Epidermal melanocyte (primary cell): Measurements from ENCODE around the gene KCNN3.

Experiments
- DNase-seq: peaks from one replicate; pipeline ENCODE4 v3.0.0; 2011; ENCODE audit warnings: low spot score; ENCODE audit not compliant: insufficient read length

Gene KCNN3

DNA sequence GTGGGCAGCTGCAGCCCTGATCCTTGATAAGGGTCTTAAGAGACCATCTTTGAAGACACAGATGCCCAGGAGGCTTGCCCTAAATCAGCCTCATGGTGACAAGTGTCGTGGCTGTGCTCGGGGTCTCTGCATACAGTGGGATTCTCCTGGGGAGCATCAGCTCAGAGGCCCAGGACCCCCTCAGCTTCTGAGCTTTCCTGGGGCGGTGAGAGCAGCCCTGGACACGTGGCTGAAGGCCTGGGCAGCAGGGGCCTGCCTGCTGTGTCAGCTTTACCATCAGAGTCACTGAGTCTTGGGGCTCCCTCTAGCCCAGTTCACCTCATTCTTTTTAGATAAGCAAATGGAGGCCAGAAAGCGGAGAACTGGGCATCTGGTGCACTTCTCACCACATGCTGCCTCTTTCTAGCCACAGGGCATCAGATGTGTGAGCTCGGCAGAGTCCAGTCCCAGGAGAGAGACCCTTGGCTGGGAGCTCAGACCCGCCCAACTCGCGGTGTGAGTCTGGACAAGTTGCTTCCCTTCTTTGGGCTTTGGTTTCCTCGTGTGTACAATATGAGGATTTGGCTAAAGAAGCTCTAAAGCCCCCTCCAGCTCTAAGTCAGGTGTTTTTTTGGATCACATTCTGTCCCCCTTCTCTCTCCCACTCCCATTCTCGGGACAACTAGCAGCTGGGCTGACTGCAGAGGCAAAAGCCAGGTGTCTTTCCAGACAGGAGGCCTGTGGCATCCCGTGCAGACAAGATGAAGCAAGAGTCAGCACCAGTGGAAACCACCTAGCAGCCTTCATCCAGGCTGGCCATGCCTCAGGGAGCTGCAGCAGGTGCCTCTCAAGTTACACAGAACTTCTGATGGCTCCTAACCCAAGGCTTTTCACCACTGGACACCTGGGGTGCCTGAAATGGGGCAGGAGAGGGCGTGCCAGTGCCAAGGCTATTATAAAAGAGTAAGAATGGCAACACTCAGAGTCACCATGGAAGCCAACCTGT lies 119.1 kb downstream of the KCNN3 start:
- no peak for DNase-seq

DNA sequence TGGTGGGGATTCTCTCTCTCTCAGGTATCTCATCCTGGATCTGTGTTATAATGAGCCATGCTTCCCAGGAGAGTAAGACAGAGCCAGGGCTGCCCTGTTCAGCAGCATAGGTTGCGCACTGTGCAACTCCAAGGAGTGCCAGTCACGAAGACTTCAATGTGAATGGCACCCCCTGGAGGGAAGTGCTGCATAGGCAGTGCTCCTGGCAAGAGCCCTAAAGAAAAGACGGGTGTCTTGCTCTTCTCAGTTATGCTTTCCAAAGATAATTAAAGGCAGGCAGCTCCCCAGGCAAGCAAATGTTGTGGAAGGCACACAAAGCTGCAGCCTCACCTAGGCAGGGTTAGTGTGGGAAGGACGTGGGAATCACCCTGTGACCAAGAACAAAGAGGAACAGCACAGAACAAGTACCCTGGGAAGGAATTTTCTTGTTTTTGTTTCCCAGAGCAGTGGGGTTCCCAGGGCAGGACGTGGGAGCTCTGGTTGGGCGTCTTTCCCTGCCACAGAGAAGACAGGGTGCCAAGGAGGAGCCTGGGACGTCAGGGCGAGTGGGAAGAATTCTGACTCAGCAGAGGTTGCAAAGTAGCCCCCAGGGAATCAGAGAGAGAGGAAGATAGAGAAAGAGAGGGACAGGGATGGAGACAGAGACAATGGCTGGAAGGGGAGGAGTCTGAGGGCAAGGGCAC lies 120.9 kb downstream of the KCNN3 start:
- no peak for DNase-seq

DNA sequence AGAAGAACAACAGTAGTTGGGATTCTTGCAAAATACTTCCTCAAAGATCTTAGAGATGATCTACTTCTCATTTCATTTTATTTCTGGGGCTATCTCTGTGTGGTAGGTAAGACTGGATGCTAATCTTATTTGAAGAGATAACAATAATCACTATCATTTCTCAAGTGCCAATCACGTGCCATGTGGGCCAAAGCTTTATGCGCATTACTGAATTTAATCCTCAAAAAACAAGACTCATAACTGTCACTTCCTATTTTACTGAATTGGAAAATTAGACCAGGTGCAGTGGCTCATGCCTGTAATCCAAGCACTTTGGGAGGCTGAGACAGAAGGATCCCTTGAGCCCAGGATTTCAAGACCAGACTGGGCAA lies 121.7 kb downstream of the KCNN3 start:
- DNase-seq: no peak

DNA sequence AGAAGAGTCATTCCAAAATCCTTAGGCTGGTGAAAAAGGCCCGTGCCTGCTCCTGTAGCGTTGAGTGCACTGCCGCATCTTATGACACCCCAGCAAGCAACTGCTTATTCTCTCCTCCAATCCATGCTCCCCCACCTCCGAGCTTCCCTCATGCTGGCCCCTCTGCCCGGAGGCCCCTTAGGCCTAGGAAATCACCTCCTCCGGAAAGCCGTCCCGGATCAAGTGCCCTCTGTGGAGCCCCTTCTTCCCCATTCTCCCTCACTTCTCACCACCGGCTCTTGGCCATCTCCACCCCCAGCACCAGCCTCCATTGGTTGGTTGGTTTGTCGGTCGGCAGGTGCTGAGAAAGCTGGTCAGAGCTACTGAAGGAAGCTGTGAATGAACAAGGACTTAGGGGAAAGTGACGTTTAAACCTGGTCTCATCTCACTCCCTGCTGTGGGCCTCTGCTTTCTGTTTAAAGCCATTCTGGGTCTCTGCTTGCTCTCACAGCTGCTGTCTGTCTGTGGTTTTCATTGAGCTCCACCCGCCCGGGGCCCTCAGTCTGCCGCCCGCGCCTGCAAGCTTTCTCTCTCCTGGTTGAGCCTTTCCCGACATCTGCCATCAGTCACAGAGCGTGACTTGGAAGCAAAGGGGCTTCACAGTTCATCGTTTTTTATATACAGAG lies 122.2 kb downstream of the KCNN3 start:
- DNase-seq: no peak

DNA sequence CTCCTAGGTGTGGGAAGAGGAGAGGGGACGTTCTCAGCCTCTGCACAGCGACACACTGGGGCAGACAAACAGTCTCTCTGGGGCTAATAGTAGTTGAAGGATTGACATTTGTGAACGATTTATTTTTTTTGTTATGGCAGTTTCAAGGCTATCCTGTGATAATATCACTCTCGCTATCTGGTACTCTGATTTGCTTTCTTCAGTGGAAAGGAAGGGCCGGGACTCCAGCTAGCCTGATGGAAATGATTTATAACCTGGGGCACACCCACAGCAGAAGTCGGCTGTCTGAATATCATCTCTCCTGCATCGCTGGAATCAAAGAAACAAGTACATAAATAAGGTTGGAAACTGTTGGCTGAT lies 122.7 kb downstream of the KCNN3 start:
- no peak for DNase-seq

DNA sequence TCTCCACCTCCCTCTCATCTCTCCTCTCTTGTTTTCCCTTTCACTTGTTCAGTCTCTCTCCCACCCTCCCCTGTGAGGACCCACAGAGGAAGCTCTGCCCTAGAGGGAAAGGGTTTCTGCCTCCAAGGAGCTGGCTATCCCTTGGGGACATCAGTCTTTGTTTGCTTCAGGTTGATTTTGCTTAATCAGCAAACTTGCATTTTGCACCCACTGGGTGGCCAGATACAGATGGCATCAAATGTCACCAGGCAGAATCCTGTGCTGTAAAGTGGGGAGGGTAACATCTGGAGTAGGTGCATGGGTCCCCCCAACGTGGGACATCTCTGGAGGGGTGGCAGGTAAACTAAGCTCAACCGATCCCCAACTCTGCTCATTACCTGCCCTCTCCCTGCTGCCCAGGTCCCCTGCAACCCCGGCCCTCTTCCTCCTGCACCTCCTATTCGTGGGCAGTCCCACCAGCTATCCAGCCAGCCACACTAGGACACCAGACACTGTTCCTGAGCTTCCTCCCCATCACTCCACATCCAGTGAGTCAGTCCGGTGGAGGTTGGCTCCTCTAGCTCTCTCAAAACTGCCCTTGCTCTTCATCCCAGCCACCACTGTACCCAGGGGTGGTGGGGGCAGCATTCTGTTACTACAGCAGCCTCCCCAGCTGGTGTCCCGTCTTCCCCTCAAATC lies 123.3 kb downstream of the KCNN3 start:
- no peak for DNase-seq

DNA sequence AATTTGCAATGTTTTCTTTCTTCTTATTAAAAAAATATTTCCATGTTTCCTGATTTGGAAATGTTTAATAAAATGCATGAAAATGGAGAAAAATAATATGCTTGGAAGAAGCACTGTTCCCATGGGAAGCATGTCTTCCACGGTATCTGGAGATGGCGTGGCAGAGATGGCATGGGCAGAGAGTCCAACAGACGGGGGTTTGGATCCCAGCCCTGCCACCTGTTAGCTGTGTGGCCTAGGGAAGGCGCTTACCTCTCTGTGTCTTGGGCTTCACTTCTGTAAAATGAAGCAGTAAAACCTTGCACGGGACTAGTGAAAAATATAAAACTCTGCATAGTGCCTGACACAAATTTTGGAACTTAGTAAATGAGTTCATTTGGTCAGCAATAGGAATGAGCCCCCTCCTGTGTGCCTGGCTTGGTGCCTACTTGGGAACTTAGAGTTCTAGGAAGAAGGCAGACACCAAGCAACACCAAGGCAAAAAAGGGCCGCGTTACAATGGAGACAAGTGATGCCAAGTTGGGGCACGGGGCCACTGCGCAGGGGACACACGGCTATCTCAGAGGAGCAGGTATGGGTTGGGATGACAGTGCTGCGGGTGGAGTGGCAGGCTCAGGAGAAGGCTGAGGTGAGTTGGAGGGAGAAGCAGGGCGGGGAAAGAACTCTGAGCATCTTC lies 124.2 kb downstream of the KCNN3 start:
- DNase-seq: no peak

DNA sequence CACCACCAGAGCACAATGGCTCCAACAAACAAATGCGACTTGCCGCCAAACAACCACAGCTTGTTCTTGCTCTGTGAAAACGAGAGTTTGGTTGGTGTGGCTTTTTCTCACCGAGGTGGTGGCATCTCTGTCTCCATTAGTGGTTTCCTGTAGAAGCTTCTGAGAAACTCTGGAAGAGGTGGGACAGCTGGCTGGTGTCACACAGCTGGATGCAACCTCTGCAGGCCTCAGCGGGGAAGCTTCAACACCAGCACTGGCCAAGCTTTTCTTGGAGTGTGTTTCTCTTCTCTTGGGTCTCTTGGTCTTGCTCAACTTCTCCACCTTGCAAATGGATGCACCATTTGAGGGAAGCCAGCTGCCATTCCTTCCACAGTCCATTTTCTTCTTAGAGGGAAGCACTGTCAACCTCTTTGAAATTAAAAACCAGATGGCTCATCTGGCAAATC lies 124.8 kb downstream of the KCNN3 start:
- DNase-seq: no peak

DNA sequence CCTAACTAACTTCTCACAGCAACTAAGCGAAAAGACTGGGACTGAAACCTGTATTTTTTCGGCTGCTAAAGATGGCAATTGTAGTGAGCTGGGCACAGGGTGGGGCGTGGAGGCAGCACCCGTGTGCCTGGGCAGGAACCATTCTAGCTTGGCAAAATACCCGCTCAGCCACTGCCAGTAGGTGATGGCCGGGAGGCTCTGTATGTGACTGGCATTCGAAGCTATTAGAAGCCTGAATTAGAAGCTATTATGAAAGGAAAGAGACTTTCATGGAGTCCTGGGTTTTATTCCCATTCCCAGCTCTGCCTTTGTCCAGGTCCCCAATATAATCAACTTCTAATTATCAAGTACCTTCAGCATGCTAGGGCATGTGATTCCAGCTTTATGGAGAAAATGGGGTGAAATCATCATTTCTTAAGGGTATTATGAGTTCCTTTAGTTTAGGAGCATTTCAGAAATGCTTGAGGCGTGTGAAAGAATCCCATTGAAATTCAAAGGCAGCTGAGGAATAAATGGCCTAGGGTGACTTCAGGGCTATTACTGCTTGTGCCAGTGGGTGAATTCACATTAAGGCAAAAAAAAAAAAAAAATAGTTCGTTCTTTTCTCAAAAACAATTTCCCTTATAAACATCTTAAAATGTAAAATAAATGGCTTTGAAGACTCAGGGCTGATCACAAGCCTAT lies 125.6 kb downstream of the KCNN3 start:
- no peak for DNase-seq

DNA sequence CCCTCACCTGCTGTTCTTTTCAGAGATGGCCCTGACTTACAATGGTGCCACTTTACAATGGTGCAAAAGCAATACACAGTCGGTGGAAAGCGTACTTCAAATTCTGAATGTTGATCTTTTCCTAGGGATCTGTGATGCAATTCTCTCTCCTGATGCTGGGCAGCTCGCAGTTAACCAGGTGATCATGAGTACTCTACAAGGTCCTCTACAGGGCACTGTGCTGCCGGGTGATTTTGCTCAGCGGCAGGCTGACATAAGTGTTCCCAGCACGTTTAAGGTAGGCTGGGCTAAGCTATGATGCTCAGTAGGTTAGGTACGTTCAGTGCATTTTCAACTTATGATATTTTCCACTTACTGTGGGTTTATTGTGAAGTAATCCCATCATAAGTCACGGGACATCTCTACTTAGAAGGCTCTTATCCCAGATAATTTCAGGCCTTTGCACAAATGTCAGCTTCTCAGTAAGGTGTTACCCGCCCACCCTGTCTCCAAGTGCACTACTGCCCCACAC lies 126.5 kb downstream of the KCNN3 start:
- no peak for DNase-seq

DNA sequence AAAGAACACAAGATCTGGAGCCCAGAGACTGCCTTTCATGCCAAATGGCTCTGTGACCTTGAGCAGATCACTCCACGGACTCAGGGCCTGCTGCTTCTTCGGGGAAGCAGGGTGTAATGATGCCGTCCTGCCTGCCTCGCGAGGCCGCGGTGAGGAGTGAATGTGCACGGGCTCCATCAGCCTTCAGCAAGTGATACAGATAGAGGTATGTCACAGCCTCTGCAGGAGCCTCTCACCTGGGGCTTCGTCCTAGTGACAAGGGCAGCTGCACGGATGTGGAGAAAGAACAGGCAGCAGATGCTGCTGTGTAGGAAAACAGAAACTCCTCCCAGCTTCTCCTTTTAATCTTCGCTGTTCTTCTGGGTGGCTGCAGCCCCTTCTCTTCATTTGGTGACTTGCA lies 127.5 kb downstream of the KCNN3 start:
- DNase-seq: no peak

DNA sequence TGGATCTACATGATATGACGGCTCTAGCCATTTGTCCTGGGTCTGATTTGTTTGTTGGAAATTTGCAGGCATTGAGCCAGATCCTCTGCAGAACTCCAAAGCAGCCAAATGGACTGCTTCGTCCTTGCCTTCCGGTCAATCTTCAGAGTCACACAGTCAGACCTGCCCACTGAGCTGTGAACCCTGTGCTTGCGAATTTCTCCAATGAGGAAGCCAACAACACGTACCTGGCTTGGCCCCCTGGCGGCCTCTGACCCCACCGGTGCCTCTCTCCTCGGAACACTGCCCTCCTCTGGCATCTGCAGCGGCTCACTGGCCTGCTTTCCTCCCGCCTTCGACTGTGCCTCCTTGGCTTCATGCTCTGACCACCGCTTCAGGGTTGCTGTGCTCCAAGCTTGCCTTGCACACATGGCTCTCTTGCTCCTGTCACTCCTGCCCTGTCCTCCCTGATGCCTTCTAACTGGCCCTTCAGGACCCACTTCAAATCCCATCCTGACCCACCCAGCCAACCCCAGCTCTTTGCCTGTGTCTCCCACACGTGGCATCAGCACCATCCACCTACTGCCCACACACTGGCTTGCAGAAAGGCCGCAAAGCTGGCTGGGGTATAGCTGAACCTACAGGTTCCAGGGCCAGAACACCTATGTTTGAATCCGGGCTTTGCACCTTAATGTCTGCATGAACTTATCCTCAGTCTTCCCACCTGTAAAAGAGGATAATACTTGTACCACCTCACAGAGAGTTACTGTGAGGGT lies 128.2 kb downstream of the KCNN3 start:
- no peak for DNase-seq

DNA sequence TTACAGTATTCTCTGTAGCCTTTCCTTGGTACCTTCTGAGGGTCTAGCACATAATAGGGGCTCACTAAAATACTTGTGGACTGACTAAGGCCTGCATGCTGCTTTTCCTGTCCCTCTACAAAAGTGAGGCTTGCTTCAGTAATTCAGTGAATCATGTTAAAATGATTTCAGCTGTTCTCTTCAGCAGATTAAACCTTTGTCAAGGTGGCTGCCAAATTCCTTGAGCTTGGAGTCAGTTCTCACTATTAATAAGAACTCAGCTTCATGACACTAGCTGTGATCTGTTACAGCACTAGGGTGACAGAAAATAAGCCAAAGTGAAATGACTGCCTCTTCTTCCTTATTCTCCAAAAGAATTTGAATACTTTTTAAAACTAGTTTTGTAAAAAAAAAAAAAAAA lies 128.8 kb downstream of the KCNN3 start:
- DNase-seq: no peak

DNA sequence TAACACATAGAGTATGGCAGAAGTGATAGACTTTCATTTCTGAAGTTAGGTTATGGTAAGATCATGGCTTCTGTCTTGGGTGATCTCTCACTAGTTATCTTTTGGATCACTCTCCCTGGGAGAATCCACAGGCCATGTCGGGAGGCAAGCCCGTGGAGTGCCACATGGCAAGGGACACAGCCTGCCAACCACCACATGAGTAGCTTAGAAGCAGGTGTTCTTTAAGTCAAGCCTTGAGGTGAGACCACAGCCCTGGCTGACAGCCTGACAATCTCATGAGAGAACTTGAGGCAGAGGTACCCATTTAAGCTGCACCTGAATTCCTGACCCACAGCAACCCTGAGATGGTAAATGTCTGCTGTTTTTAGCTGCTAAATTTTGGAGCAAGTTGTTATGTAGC lies 130.4 kb downstream of the KCNN3 start:
- DNase-seq: no peak

DNA sequence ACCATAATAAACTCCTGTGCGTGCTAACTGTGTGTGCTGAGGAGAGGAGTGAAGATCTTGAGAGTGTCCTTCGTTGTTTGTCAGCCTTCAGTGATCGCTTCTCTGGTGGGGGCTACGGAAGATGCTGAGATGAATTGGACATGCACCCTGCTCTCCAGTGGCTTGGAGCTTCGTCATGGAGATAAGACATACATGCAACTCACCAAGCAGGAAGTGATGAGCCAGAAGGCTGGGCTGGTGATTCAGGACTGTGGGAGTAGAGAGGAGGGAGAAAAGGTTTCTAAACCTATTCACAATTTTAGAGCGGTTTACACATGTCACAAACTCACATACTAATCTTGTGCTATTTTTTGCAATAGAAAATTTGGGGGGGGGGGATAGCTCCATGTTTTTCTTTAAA lies 133.2 kb downstream of the KCNN3 start:
- DNase-seq: no peak

DNA sequence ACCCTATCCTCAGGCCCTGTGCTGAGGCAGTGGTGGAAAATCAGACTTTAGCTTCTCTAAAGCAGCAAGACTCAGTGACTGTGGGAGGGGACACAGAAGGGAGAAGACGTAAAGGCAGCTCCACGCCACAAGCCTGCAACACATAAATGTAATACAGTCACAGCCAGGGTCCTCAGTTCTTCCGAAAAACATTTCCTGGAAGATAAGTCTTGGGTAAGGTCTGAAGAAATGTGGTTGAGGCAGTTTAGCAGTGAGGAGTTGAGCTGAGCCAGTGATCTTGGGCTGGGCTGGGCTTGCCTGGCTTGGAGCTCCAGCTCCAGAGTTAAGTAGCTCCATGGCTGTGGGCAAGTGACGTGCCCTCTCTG lies 134.3 kb downstream of the KCNN3 start:
- no peak for DNase-seq

DNA sequence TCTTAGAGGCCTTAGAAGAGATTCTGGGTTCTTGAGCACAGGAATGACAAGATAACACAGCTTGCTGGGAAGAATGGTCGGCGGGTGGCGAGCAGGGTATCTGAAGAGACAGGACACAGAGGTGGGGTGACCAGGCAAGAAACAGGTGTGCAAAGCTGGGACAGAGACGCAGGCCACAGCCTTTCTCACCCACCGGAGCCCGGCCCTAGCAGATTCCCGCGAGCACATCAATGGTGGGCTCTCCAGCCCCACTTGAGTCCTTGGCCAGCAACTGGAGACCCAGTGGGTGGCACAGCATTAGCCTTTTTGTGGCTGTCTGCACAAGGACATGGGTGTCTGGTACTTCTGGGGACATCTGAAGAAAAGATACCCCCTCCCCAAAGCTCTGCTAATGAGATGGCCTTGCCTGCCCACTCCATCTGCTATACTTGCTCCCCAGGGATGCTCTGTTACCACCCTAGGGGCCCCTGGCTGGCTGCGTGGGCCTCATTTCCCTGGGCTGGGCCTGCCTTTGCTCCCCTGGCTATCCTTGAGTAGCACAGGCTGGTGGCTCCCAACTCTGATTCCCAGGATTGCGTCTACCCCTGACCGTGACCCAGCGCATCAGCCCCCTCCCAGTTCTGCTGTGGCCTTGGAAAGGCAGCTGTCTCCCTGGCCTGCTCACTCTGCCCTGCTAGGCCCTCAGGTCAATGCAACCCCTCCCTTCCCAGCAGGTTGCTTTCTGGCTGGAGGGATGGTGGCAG lies 134.8 kb downstream of the KCNN3 start:
- DNase-seq: no peak

DNA sequence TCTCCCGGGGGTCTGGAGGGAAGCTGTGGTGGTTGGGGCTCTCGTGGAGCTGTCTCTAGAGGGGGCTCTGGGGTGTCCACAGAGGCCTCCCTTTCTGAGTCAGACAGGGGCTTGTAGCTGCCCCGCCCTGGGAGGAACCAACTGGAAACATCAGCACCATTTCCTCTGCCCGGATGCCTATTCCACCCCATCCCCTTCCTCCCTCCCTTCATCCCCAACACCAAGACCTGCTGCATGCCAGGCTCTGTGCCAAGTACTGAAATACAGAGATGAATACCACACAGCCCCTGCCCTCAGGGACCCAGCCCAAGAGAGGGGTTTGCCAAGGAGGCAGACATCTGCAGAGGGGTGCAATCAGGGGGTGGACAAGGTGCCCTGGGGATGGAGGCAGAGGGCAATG lies 136.5 kb downstream of the KCNN3 start:
- DNase-seq: no peak

DNA sequence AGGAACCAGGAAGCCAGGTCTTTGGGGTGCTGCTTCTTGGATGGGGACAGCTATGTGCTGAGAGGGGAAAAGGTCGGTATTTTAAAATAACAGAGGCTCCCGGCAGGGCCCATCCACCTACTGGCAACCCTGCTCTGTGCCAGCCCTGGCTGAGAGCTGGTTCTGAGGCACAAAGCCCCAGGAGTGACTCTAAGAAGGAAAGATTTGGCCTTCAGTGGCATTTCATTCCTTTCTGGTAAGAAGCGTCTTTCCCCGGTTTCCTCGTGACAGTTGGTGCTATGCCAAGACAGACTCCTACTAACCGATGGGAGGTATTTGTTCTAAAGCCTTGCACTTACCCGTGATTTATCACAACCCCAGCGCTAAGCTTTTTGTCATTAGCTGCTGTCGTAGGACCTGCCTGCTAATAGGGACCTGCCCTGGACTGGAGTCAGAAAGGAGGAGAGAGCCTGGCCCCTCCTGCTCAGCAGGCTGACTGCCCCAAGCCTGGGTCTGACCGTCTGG lies 139.0 kb downstream of the KCNN3 start:
- no peak for DNase-seq
